ENCODE measurements around the gene KIF26A.

DNA sequence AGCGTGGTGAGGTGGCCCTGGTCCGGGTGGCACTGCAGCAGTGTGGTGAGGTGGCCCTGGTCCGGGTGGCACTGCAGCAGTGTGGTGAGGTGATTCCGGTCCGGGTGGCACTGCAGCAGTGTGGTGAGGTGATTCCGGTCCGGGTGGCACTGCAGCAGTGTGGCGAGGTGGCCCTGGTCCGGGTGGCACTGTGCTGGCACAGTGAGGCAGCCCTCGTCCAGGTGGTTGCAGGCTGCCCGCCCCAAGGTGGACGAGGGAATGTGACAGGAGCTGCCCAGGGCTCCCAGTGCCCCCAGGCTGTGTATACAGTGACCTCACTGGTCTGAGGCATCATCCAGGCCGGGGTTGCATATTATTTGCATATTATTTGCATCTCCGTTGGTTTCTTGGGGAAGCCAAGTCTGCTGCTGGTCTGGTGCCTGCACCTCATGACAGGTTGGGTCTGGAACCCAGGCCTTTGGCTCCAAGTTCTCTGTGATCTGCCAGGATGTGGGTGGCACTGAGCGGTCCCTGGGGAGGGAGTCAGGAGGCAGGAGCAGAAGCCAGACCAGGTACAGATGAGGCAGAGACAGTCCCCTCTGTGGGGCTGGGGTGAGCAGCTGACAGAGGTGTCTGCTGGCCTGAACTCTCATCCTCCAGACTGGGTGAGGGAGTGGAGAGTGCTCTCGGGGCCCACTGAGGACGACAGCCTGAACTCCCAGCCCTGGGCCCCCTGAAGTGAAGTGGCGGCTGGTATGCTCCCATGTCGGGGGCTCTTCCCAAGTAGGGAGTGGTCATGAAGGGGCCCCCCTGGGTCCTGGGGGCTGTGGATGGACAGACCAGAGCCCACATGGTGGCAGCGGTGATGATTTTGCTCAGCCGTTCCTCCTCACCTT, 79.3 kb downstream of the KIF26A start:
- TF ChIP-seq, protein P1, sequence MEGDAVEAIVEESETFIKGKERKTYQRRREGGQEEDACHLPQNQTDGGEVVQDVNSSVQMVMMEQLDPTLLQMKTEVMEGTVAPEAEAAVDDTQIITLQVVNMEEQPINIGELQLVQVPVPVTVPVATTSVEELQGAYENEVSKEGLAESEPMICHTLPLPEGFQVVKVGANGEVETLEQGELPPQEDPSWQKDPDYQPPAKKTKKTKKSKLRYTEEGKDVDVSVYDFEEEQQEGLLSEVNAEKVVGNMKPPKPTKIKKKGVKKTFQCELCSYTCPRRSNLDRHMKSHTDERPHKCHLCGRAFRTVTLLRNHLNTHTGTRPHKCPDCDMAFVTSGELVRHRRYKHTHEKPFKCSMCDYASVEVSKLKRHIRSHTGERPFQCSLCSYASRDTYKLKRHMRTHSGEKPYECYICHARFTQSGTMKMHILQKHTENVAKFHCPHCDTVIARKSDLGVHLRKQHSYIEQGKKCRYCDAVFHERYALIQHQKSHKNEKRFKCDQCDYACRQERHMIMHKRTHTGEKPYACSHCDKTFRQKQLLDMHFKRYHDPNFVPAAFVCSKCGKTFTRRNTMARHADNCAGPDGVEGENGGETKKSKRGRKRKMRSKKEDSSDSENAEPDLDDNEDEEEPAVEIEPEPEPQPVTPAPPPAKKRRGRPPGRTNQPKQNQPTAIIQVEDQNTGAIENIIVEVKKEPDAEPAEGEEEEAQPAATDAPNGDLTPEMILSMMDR (conservative IDR thresholded peaks at IDR 0.05; ENCODE audit: low read depth, low read length) = no peak
- no peak for TF ChIP-seq EZH2 (IDR thresholded peaks at IDR 0.05; ENCODE audit: low read length, unreplicated experiment)
